H1 (cell line): ENCODE data around the gene SOST. TPM values are rescaled to one million over a fixed set of nuclear protein-coding genes. Genes with fewer than 3 reads are reported as not detected.

Experiments
- BCL11A ChIP-seq, 2 experiments: IDR thresholded peaks; one replicate each; pipeline ENCODE4 v1.6.1; 2011; ENCODE audit warnings: low read depth in 2 of 2, low read length in 2 of 2, mild to moderate bottlenecking in 2 of 2
- CBX8 ChIP-seq: fragments of 300-800, 300-1000 bp; sonication (generic); IDR thresholded peaks from 2 replicates; pipeline ENCODE4 v1.7.1; 2016; ENCODE audit warnings: low read depth, low read length, borderline replicate concordance
- CHD1 ChIP-seq: IDR thresholded peaks from 2 replicates; pipeline ENCODE4 v1.6.1; 2012; ENCODE audit warnings: low read depth, low read length, improper control_type of control experiment
- EGR1 ChIP-seq: IDR thresholded peaks from 2 replicates; pipeline ENCODE4 v1.6.1; 2011; ENCODE audit warnings: low read depth, low read length, borderline replicate concordance
- GTF2F1 ChIP-seq: IDR thresholded peaks from 2 replicates; pipeline ENCODE4 v1.6.1; 2012; ENCODE audit warnings: low read depth, low read length, improper control_type of control experiment, borderline replicate concordance
- KDM1A ChIP-seq: fragments of 200-600, 300-600 bp; sonication (generic); IDR thresholded peaks from 2 replicates; pipeline ENCODE4 v1.7.1; 2016; ENCODE audit warnings: mild to moderate bottlenecking, low read length, borderline replicate concordance
- NANOG ChIP-seq: IDR thresholded peaks from 2 replicates; pipeline ENCODE4 v1.6.1; 2011; ENCODE audit warnings: low read length, low read depth, mild to moderate bottlenecking, inconsistent platforms; ENCODE audit not compliant: insufficient read depth, poor library complexity, severe bottlenecking
- RNF2 ChIP-seq: fragments of 200-900, 300-1000 bp; sonication (generic); IDR thresholded peaks from 2 replicates; pipeline ENCODE4 v1.7.1; 2016; ENCODE audit warnings: borderline replicate concordance, low read depth, mild to moderate bottlenecking, antibody characterized with exemption, low read length; ENCODE audit not compliant: poor library complexity, severe bottlenecking; ENCODE audit errors: missing control alignments
- SP2 ChIP-seq: IDR thresholded peaks from 2 replicates; pipeline ENCODE4 v1.6.1; 2012; ENCODE audit warnings: mild to moderate bottlenecking, low read length, inconsistent platforms
- polyA plus RNA-seq, 7 experiments: library from polyadenylated mRNA; depleted of rRNA in 3 of 7; stranded (reverse) in 5 of 7; unstranded in 2 of 7; fragments of >200 nt in 5 of 7; fragments of 200-250 nt in 2 of 7; gene quantifications; 1 replicate in 5 of 7; 2 replicates in 1 of 7; 4 replicates in 1 of 7; pipeline versions ENCODE4 v1.2.1 to v1.2.3, GENCODE V29; 2011 to 2013; ENCODE audit warnings: missing spikeins in 2 of 7, mixed read lengths in 2 of 7
- total RNA-seq: library from RNA; stranded (reverse); fragmentation: NEBNext Ultra II Directional; extraction: Animal tissue kit (Norgen Biotek cat#: 25700); gene quantifications from 2 replicates; pipeline ENCODE4 v1.2.1, GENCODE V29; 2021
- TF ChIP-seq, protein P1 (sequence below): fragments of 300-600 bp; sonication (generic); IDR thresholded peaks from 2 replicates; pipeline ENCODE4 v1.7.1; 2012; ENCODE audit warnings: low read length, moderate library complexity, mild to moderate bottlenecking, inconsistent platforms; ENCODE audit not compliant: insufficient replicate concordance
- TF ChIP-seq, protein P2 (sequence below): IDR thresholded peaks from 2 replicates; pipeline ENCODE4 v1.6.1; 2011; ENCODE audit warnings: low read depth, mild to moderate bottlenecking, low read length; ENCODE audit not compliant: insufficient read depth

Gene SOST
- total and polyA plus RNA-seq, 2 of the 8 experiments (the other 6 are each of a cell fraction or from before 2014, with no cell fraction given), result 0.08 TPM; not detected in 1

DNA sequence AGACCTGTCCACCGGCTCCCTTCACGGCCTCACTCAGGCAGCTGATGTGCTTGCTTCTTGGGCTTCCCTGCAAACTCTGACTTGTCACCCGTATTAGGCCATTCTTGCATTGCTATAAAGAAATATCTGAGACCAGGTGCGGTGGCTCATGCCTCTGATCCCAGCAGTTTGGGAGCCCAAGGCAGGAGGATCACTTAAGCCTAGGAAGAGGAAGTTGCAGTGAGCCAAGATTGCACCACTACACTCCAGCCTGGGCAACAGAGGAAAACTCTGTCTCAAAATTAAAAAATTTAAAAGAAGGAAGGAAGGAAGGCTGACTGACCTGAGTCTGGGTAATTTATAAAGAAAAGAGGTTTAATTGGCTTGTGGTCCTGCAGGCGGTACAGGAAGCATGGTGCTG is 17.0 kb downstream of the SOST start (continued):
- TF ChIP-seq, protein P1, sequence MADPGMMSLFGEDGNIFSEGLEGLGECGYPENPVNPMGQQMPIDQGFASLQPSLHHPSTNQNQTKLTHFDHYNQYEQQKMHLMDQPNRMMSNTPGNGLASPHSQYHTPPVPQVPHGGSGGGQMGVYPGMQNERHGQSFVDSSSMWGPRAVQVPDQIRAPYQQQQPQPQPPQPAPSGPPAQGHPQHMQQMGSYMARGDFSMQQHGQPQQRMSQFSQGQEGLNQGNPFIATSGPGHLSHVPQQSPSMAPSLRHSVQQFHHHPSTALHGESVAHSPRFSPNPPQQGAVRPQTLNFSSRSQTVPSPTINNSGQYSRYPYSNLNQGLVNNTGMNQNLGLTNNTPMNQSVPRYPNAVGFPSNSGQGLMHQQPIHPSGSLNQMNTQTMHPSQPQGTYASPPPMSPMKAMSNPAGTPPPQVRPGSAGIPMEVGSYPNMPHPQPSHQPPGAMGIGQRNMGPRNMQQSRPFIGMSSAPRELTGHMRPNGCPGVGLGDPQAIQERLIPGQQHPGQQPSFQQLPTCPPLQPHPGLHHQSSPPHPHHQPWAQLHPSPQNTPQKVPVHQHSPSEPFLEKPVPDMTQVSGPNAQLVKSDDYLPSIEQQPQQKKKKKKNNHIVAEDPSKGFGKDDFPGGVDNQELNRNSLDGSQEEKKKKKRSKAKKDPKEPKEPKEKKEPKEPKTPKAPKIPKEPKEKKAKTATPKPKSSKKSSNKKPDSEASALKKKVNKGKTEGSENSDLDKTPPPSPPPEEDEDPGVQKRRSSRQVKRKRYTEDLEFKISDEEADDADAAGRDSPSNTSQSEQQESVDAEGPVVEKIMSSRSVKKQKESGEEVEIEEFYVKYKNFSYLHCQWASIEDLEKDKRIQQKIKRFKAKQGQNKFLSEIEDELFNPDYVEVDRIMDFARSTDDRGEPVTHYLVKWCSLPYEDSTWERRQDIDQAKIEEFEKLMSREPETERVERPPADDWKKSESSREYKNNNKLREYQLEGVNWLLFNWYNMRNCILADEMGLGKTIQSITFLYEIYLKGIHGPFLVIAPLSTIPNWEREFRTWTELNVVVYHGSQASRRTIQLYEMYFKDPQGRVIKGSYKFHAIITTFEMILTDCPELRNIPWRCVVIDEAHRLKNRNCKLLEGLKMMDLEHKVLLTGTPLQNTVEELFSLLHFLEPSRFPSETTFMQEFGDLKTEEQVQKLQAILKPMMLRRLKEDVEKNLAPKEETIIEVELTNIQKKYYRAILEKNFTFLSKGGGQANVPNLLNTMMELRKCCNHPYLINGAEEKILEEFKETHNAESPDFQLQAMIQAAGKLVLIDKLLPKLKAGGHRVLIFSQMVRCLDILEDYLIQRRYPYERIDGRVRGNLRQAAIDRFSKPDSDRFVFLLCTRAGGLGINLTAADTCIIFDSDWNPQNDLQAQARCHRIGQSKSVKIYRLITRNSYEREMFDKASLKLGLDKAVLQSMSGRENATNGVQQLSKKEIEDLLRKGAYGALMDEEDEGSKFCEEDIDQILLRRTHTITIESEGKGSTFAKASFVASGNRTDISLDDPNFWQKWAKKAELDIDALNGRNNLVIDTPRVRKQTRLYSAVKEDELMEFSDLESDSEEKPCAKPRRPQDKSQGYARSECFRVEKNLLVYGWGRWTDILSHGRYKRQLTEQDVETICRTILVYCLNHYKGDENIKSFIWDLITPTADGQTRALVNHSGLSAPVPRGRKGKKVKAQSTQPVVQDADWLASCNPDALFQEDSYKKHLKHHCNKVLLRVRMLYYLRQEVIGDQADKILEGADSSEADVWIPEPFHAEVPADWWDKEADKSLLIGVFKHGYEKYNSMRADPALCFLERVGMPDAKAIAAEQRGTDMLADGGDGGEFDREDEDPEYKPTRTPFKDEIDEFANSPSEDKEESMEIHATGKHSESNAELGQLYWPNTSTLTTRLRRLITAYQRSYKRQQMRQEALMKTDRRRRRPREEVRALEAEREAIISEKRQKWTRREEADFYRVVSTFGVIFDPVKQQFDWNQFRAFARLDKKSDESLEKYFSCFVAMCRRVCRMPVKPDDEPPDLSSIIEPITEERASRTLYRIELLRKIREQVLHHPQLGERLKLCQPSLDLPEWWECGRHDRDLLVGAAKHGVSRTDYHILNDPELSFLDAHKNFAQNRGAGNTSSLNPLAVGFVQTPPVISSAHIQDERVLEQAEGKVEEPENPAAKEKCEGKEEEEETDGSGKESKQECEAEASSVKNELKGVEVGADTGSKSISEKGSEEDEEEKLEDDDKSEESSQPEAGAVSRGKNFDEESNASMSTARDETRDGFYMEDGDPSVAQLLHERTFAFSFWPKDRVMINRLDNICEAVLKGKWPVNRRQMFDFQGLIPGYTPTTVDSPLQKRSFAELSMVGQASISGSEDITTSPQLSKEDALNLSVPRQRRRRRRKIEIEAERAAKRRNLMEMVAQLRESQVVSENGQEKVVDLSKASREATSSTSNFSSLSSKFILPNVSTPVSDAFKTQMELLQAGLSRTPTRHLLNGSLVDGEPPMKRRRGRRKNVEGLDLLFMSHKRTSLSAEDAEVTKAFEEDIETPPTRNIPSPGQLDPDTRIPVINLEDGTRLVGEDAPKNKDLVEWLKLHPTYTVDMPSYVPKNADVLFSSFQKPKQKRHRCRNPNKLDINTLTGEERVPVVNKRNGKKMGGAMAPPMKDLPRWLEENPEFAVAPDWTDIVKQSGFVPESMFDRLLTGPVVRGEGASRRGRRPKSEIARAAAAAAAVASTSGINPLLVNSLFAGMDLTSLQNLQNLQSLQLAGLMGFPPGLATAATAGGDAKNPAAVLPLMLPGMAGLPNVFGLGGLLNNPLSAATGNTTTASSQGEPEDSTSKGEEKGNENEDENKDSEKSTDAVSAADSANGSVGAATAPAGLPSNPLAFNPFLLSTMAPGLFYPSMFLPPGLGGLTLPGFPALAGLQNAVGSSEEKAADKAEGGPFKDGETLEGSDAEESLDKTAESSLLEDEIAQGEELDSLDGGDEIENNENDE, result no peak
- TF ChIP-seq CHD1 (no peak), RNF2 (no peak), CBX8 (no peak), BCL11A (IDR thresholded peaks at IDR 0.05; ENCODE audit: low read depth in 2 of 2, low read length in 2 of 2) (no peak), EGR1 (no peak), KDM1A (no peak), NANOG (no peak), GTF2F1 (no peak), SP2 (no peak)
- TF ChIP-seq, protein P2, sequence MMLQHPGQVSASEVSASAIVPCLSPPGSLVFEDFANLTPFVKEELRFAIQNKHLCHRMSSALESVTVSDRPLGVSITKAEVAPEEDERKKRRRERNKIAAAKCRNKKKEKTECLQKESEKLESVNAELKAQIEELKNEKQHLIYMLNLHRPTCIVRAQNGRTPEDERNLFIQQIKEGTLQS, result no peak
